ENCODE measurements around the gene SIRPB2.

DNA sequence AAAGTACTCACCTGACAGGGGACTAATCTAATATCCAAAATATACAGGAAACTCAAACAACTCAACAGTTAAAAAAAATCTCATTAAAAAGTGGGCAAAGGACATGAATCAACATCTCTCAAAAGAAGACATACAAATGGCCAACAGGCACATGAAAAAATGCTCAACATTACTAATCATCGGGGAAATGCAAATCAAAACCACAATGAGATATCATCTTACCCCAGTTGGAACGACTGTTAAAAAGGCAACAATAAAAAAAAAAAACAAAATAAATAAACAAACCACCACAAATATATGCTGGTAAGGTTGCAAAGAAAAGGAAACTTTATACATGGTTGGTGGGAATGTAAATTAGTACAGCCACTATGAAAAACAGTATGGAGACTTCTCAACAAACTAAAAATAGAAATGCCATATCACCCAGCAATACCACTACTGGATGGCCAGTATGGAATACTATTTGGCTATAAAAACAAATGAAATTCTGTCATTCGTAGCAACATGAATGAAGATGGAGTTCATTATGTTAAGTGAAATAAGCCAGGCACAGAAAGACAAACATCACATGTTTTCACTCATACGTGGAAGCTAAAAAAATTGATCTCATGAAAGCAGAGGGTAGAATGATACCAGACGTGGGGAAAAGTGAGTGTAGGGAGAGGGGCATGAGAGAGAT is 6.6 kb downstream of the SIRPB2 start:
- TF ChIP-seq POLR2AphosphoS5 (IDR thresholded peaks at IDR 0.05; ENCODE audit: borderline replicate concordance, low read depth, low read length) (no peak), EZH2 (IDR thresholded peaks at IDR 0.05) (no peak), FOXP2 (optimal IDR thresholded peaks at IDR 0.05; ENCODE audit: control extremely low read depth, extremely low read length, insufficient read depth) (no peak)
